HCT116 (cell line): ENCODE data around the gene HOXB13. TPM values are rescaled to one million over a fixed set of nuclear protein-coding genes. Genes with fewer than 3 reads are reported as not detected.

Experiments used
- ATAC-seq: fragments of 200-7000 bp; cut with Tn5 transposase; 2 replicates; pipeline ENCODE4 v1.9.1; 2020; ENCODE audit warnings: mild to moderate bottlenecking, moderate library complexity
- BruUV-seq: library from RNA; stranded (reverse); fragments of 400-500 nt; replicated peaks from 2 replicates; lab custom pipeline; 2021; lab: Mats Ljungman, UMichigan
- CTCF ChIA-PET: fragments of 300-600 bp; sonication (Branson Sonifier 250); formaldehyde crosslinking; loops from one replicate; lab custom pipeline; 2021; ENCODE audit warnings: antibody characterized with exemption; lab: Charles Lee
- POLR2A ChIA-PET: fragments of 300-600, 350-600 bp; sonication (Branson Sonifier 250); formaldehyde crosslinking; loops from one replicate; lab custom pipeline; 2021; ENCODE audit warnings: antibody characterized with exemption; lab: Charles Lee
- RAD21 ChIA-PET, 2 experiments: fragments of 300-600 bp; sonication (Branson Sonifier 250); formaldehyde crosslinking; loops; one replicate each; lab custom pipeline; 2023; ENCODE audit warnings: low total read pairs in 2 of 2; ENCODE audit not compliant: uncharacterized antibody in 2 of 2, unreplicated experiment in 2 of 2, low non-redundant PET in 1 of 2; lab: Charles Lee
- DNase-seq: peaks from one replicate; pipeline ENCODE4 v3.0.0-alpha.2; 2010; ENCODE audit warnings: low read depth, low spot score
- H2AFZ ChIP-seq: fragments of 200-600 bp; shearing (Covaris generic), sonication (generic); 2 replicates; pipeline ENCODE4 v1.6.1; 2017; ENCODE audit warnings: low read depth, mixed run types, mixed read lengths, antibody characterized with exemption, low read length; ENCODE audit not compliant: poor library complexity, severe bottlenecking
- H3K27ac ChIP-seq: 2 replicates; pipeline ENCODE4 v1.5.1; 2012; ENCODE audit warnings: low read depth, low read length
- H3K27me3 ChIP-seq: fragments of 200-600 bp; sonication (generic); 2 replicates; pipeline ENCODE4 v1.6.1; 2016; ENCODE audit warnings: mixed run types, low read length, mixed read lengths; ENCODE audit not compliant: insufficient read depth
- H3K36me3 ChIP-seq, 2 experiments: fragments of 200-500 bp in 1 of 2; fragments of 200-600 bp in 1 of 2; sonication (Bioruptor generic) in 1 of 2; sonication (generic) in 1 of 2; 2 replicates each; pipeline versions ENCODE4 v1.5.1 to v1.6.1; 2014 to 2016; ENCODE audit warnings: low read length in 2 of 2, inconsistent platforms in 1 of 2, mixed read lengths in 1 of 2, mixed run types in 1 of 2; ENCODE audit not compliant: insufficient read depth in 2 of 2, control insufficient read depth in 1 of 2
- H3K4me1 ChIP-seq, 2 experiments: fragments of 200-600 bp in 1 of 2; sonication (generic) in 1 of 2; 2 replicates each; pipeline versions ENCODE4 v1.5.1 to v1.6.1; 2012 to 2017; ENCODE audit warnings: low read length in 2 of 2, inconsistent platforms in 1 of 2, mild to moderate bottlenecking in 1 of 2, mixed read lengths in 1 of 2, mixed run types in 1 of 2, moderate library complexity in 1 of 2; ENCODE audit not compliant: insufficient read depth in 2 of 2, control insufficient read depth in 1 of 2
- H3K4me2 ChIP-seq: fragments of 200-600 bp; sonication (generic); 2 replicates; pipeline ENCODE4 v1.6.1; 2017; ENCODE audit warnings: mixed run types, low read length, mixed read lengths
- H3K4me3 ChIP-seq, 2 experiments: fragments of 200-600 bp in 1 of 2; sonication (generic) in 1 of 2; replicated peaks in 1 of 2; 2 replicates each; pipeline ENCODE4 v1.5.1; 2011 to 2016; ENCODE audit warnings: low read length in 2 of 2, control low read depth in 1 of 2, low read depth in 1 of 2, mild to moderate bottlenecking in 1 of 2, mixed read lengths in 1 of 2, mixed run types in 1 of 2
- H3K79me2 ChIP-seq: fragments of 200-600 bp; sonication (generic); 2 replicates; pipeline ENCODE4 v1.6.1; 2017; ENCODE audit warnings: mild to moderate bottlenecking, mixed run types, low read length, moderate library complexity, mixed read lengths; ENCODE audit not compliant: insufficient read depth
- H3K9ac ChIP-seq: fragments of 200-600 bp; sonication (generic); 2 replicates; pipeline ENCODE4 v1.6.1; 2016; ENCODE audit warnings: low read length, mixed read lengths
- H3K9me2 ChIP-seq: fragments of 200-600 bp; sonication (generic), shearing (Covaris generic); 2 replicates; pipeline ENCODE4 v1.6.1; 2017; ENCODE audit warnings: mixed run types, mild to moderate bottlenecking, moderate library complexity; ENCODE audit not compliant: insufficient read depth
- H3K9me3 ChIP-seq, 2 experiments: fragments of 200-500 bp in 1 of 2; fragments of 200-600 bp in 1 of 2; sonication (Bioruptor generic) in 1 of 2; sonication (generic) in 1 of 2; 2 replicates each; pipeline ENCODE4 v1.6.1; 2014 to 2017; ENCODE audit warnings: low read length in 2 of 2, mixed read lengths in 2 of 2, inconsistent platforms in 1 of 2, low read depth in 1 of 2, mild to moderate bottlenecking in 1 of 2, mixed run types in 1 of 2, moderate library complexity in 1 of 2; ENCODE audit not compliant: control insufficient read depth in 1 of 2, insufficient read depth in 1 of 2
- H4K20me1 ChIP-seq: fragments of 200-600 bp; sonication (generic), shearing (Covaris generic); 2 replicates; pipeline ENCODE4 v1.6.1; 2017; ENCODE audit warnings: mixed run types, mild to moderate bottlenecking, moderate library complexity; ENCODE audit not compliant: insufficient read depth
- CBX3 ChIP-seq: IDR thresholded peaks from 2 replicates; pipeline ENCODE4 v1.6.1; 2012; ENCODE audit warnings: low read depth
- EGR1 ChIP-seq: IDR thresholded peaks from 2 replicates; pipeline ENCODE4 v1.6.1; 2012; ENCODE audit warnings: low read depth
- ELF1 ChIP-seq: IDR thresholded peaks from 2 replicates; pipeline ENCODE4 v1.6.1; 2012; ENCODE audit warnings: low read depth, borderline replicate concordance
- EZH2phosphoT487 ChIP-seq: fragments of 200-600 bp; IDR thresholded peaks from 2 replicates; pipeline ENCODE4 v1.6.1; 2018; ENCODE audit warnings: antibody characterized with exemption, borderline replicate concordance
- JUND ChIP-seq: IDR thresholded peaks from 2 replicates; pipeline ENCODE4 v1.6.1; 2012
- POLR2A ChIP-seq: IDR thresholded peaks from 2 replicates; pipeline ENCODE4 v1.7.0; 2011; ENCODE audit warnings: borderline replicate concordance; ENCODE audit not compliant: insufficient read depth, insufficient read length; ENCODE audit errors: extremely low read depth
- SIN3A ChIP-seq: IDR thresholded peaks from 2 replicates; pipeline ENCODE4 v1.6.1; 2012; ENCODE audit warnings: low read depth
- SP1 ChIP-seq: IDR thresholded peaks from 2 replicates; pipeline ENCODE4 v1.6.1; 2012; ENCODE audit warnings: low read depth
- SRF ChIP-seq: IDR thresholded peaks from 2 replicates; pipeline ENCODE4 v1.6.1; 2012; ENCODE audit warnings: low read depth
- TCF7L2 ChIP-seq: IDR thresholded peaks from 2 replicates; pipeline ENCODE4 v1.7.0; 2011; ENCODE audit warnings: borderline replicate concordance, inconsistent platforms; ENCODE audit not compliant: insufficient read depth, insufficient read length; ENCODE audit errors: extremely low read depth
- YY1 ChIP-seq: IDR thresholded peaks from 2 replicates; pipeline ENCODE4 v1.6.1; 2011; ENCODE audit warnings: low read length, low read depth, moderate library complexity, mild to moderate bottlenecking; ENCODE audit not compliant: insufficient replicate concordance; ENCODE audit errors: extremely low read depth
- ZFX ChIP-seq: fragments of 450-650 bp; IDR thresholded peaks from 2 replicates; pipeline ENCODE4 v1.6.1; 2017
- ZNF274 ChIP-seq: fragments of 200-500 bp; sonication (Bioruptor generic); IDR thresholded peaks from 2 replicates; pipeline ENCODE4 v1.6.1; 2014; ENCODE audit warnings: mild to moderate bottlenecking, low read depth, low read length, inconsistent platforms
- intact Hi-C: fragments of 100-400 bp; cut with micrococcal nuclease; formaldehyde crosslinking; loops from 2 replicates; pipeline ENCODE4 v1.10.0; 2022
- total RNA-seq: library from RNA; stranded (reverse); gene quantifications from one replicate; pipeline ENCODE4 v1.2.1, GENCODE V29; 2021; ENCODE audit not compliant: unreplicated experiment
- TF ChIP-seq, protein P1 (sequence below): IDR thresholded peaks from 2 replicates; pipeline ENCODE4 v1.6.1; 2011; ENCODE audit warnings: mild to moderate bottlenecking, low read length, moderate library complexity; ENCODE audit not compliant: insufficient replicate concordance; ENCODE audit errors: extremely low read depth
- TF ChIP-seq, protein P2 (sequence below): IDR thresholded peaks from 2 replicates; pipeline ENCODE4 v1.6.1; 2012; ENCODE audit warnings: low read depth
- TF ChIP-seq, protein P3 (sequence below): IDR thresholded peaks from 2 replicates; pipeline ENCODE4 v1.6.1; 2012

Gene HOXB13
- total RNA-seq, 1 experiment from 2014 or later, result 7.8 TPM

GRCh38 chr17:48760411-48760810 lies 31.9 kb upstream of the HOXB13 start:
- ChIA-PET POLR2A (interaction anchor here (1.2 kb wide), 1 partner anchor 32 kb away, joined by 3 read pairs; the partner anchor contains the start of gene HOXB13), RAD21 (interaction anchor here in 1 of 2 experiments (0.6 kb wide), 1 partner anchor 132 kb away, joined by 4 read pairs; no protein-coding TSS in a partner anchor), CTCF (no interaction called here)
- no peak for TF ChIP-seq YY1
- TF ChIP-seq SIN3A, result no peak
- TF ChIP-seq, protein P1, sequence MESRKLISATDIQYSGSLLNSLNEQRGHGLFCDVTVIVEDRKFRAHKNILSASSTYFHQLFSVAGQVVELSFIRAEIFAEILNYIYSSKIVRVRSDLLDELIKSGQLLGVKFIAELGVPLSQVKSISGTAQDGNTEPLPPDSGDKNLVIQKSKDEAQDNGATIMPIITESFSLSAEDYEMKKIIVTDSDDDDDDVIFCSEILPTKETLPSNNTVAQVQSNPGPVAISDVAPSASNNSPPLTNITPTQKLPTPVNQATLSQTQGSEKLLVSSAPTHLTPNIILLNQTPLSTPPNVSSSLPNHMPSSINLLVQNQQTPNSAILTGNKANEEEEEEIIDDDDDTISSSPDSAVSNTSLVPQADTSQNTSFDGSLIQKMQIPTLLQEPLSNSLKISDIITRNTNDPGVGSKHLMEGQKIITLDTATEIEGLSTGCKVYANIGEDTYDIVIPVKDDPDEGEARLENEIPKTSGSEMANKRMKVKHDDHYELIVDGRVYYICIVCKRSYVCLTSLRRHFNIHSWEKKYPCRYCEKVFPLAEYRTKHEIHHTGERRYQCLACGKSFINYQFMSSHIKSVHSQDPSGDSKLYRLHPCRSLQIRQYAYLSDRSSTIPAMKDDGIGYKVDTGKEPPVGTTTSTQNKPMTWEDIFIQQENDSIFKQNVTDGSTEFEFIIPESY, result no peak
- no peak for TF ChIP-seq ZFX
- ATAC-seq, result no peak
- no peak overlapping the region for H3K4me3 ChIP-seq
- no peak overlapping the region for H3K4me2 ChIP-seq
- H3K9ac ChIP-seq, result no peak overlapping the region
- no peaks in the 10 kb centered on the region for H3K9me2 ChIP-seq
- no peaks in the 10 kb centered on the region for H3K9me3 ChIP-seq
- H2AFZ ChIP-seq, result no peak overlapping the region
- no peaks in the 10 kb centered on the region for H3K36me3 ChIP-seq
- no TSS peak for BruUV-seq
- no peak overlapping the region for H3K27ac ChIP-seq
- no peaks in the 10 kb centered on the region for H4K20me1 ChIP-seq
- intact Hi-C loops, result no loop called here
- H3K4me1 ChIP-seq, result no peaks in the 10 kb centered on the region
- no peaks in the 10 kb centered on the region; the same call in 1 of the 2 replicates for H3K27me3 ChIP-seq
- no peaks in the 10 kb centered on the region for H3K79me2 ChIP-seq
- DNase-seq, result no peak

DNA sequence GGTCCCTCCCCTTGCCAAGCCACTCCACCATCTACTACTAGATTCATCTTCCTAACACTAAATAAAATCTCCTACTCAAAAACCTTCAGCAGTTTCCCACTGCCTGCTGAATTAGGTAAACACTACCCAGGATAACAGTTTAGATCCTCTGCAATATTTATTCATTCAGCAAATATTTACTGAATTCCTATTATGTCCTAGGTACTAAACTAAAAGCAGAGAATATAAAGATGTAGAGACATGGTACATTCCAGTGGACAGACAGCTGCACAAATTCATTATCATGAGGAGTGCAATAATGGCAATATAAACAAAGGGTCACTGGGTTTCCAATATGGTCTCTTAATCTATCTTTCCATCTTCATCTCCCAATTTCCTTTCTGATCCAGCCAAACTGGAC lies 30.7 kb upstream of the HOXB13 start:
- no peak for DNase-seq
- TF ChIP-seq ZFX (no peak), SP1 (no peak), SRF (no peak), POLR2A (no peak), ELF1 (no peak), SIN3A (no peak), ZNF274 (no peak), JUND (no peak), EZH2phosphoT487 (no peak), TCF7L2 (no peak), EGR1 (no peak), CBX3 (no peak)
- TF ChIP-seq, protein P2, sequence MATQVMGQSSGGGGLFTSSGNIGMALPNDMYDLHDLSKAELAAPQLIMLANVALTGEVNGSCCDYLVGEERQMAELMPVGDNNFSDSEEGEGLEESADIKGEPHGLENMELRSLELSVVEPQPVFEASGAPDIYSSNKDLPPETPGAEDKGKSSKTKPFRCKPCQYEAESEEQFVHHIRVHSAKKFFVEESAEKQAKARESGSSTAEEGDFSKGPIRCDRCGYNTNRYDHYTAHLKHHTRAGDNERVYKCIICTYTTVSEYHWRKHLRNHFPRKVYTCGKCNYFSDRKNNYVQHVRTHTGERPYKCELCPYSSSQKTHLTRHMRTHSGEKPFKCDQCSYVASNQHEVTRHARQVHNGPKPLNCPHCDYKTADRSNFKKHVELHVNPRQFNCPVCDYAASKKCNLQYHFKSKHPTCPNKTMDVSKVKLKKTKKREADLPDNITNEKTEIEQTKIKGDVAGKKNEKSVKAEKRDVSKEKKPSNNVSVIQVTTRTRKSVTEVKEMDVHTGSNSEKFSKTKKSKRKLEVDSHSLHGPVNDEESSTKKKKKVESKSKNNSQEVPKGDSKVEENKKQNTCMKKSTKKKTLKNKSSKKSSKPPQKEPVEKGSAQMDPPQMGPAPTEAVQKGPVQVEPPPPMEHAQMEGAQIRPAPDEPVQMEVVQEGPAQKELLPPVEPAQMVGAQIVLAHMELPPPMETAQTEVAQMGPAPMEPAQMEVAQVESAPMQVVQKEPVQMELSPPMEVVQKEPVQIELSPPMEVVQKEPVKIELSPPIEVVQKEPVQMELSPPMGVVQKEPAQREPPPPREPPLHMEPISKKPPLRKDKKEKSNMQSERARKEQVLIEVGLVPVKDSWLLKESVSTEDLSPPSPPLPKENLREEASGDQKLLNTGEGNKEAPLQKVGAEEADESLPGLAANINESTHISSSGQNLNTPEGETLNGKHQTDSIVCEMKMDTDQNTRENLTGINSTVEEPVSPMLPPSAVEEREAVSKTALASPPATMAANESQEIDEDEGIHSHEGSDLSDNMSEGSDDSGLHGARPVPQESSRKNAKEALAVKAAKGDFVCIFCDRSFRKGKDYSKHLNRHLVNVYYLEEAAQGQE, result no peak
- TF ChIP-seq, protein P3, sequence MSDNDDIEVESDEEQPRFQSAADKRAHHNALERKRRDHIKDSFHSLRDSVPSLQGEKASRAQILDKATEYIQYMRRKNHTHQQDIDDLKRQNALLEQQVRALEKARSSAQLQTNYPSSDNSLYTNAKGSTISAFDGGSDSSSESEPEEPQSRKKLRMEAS, result no peak
- TF ChIP-seq, all 23 proteins: peak for 0
- Histone ChIP-seq H3K36me3 (no peaks in the 10 kb centered on the region), H3K27ac (no peak overlapping the region), H3K27me3 (no peaks in the 10 kb centered on the region; the same call in 1 of the 2 replicates), H3K4me1 (no peaks in the 10 kb centered on the region; a peak in 1 of 4 replicates), H3K9me2 (no peaks in the 10 kb centered on the region), H2AFZ (no peak overlapping the region), H3K79me2 (no peaks in the 10 kb centered on the region), H3K4me3 (no peak overlapping the region), H3K4me2 (no peak overlapping the region), H3K9ac (no peak overlapping the region), H3K9me3 (no peaks in the 10 kb centered on the region), H4K20me1 (no peaks in the 10 kb centered on the region)
- no TSS peak for BruUV-seq
- CTCF ChIA-PET, result no interaction called here
- RAD21 ChIA-PET, result no interaction called here
- POLR2A ChIA-PET, result no interaction called here
- intact Hi-C loops, result no loop called here
- ATAC-seq, result no peak
